Parathyroid adenoma (tissue), 2 donors: ENCODE results near the gene TNFSF18.

Experiments used
- H2AFZ ChIP-seq: fragments of 300-600 bp; sonication (generic); one replicate; pipeline ENCODE4 v1.7.0; 2017; ENCODE audit warnings: antibody characterized with exemption, mild to moderate bottlenecking
- H3K27ac ChIP-seq: fragments of 300-600 bp; sonication (generic); one replicate; pipeline ENCODE4 v1.7.0; 2017
- H3K27me3 ChIP-seq: fragments of 300-600 bp; sonication (generic); one replicate; pipeline ENCODE4 v1.7.0; 2017; ENCODE audit warnings: low read length; ENCODE audit not compliant: control insufficient read depth, insufficient read depth
- H3K36me3 ChIP-seq: fragments of 300-600 bp; sonication (generic); one replicate; pipeline ENCODE4 v1.7.0; 2017; ENCODE audit warnings: low read length; ENCODE audit not compliant: control insufficient read depth, insufficient read depth
- H3K4me1 ChIP-seq: fragments of 300-600 bp; sonication (generic); one replicate; pipeline ENCODE4 v1.7.0; 2017; ENCODE audit warnings: control low read depth
- H3K4me2 ChIP-seq: fragments of 300-600 bp; sonication (generic); one replicate; pipeline ENCODE4 v1.7.0; 2017; ENCODE audit warnings: low read length
- H3K4me3 ChIP-seq: fragments of 300-600 bp; sonication (generic); one replicate; pipeline ENCODE4 v1.7.0; 2017; ENCODE audit warnings: low read depth, low read length
- H3K79me2 ChIP-seq: fragments of 300-600 bp; sonication (generic); one replicate; pipeline ENCODE4 v1.7.0; 2017; ENCODE audit warnings: control low read depth
- H3K9ac ChIP-seq: fragments of 300-600 bp; sonication (generic); one replicate; pipeline ENCODE4 v1.7.0; 2017; ENCODE audit warnings: mild to moderate bottlenecking
- H3K9me3 ChIP-seq: fragments of 300-600 bp; sonication (generic); one replicate; pipeline ENCODE4 v1.7.0; 2017; ENCODE audit warnings: low read length; ENCODE audit not compliant: control insufficient read depth
- CTCF ChIP-seq: fragments of 300-600 bp; sonication (generic); IDR thresholded peaks from one replicate; pipeline ENCODE4 v1.7.0; 2017; ENCODE audit warnings: antibody characterized with exemption, mild to moderate bottlenecking
- donor health status: primary hyperparathyroidism.

The TNFSF18 gene

DNA sequence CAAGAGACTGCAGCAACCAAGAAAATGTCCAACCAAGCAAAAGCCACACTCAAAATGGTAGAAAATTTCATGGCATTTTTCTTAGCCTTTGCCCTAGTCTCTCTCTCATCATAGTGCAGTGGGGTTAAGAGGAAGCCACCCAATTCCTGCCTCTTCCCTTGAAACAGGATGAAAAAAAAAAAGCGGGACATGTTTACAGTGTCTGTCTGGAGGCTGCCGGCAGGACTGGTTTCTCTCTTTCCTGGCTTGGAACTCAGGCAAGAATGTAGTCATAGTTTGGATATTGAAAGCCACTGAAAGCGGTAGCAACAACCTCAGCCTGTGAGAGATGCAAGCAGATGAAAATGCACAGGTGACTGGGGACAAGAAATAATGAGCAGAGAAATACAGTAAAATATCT lies 13.3 kb upstream of the TNFSF18 start:
- no peak overlapping the region for H3K4me3 ChIP-seq
- no peak overlapping the region for H3K27ac ChIP-seq
- no peak overlapping the region for H3K9ac ChIP-seq
- no peaks in the 10 kb centered on the region for H3K79me2 ChIP-seq
- H3K4me2 ChIP-seq = no peak overlapping the region
- H3K4me1 ChIP-seq = no peaks in the 10 kb centered on the region
- H3K36me3 ChIP-seq = no peaks in the 10 kb centered on the region
- no peaks in the 10 kb centered on the region for H3K27me3 ChIP-seq
- no peak for TF ChIP-seq CTCF
- no peaks in the 10 kb centered on the region for H3K9me3 ChIP-seq
- H2AFZ ChIP-seq = no peak overlapping the region

DNA sequence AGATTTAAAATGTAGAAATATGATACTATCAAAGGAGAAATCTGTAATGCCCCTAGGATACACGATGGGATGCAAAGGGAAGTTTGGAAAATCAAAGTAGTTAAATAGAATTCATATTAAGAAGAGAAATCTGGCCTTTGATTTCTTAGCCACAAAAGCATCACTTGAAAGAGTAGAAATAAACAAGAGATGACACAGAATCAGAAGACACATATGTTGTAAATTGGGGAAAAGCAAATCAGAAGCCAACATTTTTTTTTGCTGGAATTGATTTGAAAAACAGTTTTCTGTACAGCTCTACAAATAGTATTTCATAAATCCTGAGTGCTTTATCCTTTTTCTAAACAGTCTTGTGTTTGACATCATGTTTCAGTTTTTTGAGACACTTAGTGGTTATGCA lies 12.4 kb upstream of the TNFSF18 start:
- no peaks in the 10 kb centered on the region for H3K79me2 ChIP-seq
- TF ChIP-seq CTCF = no peak
- no peak overlapping the region for H3K4me2 ChIP-seq
- no peaks in the 10 kb centered on the region for H3K27me3 ChIP-seq
- H3K27ac ChIP-seq = no peak overlapping the region
- H3K9ac ChIP-seq = no peak overlapping the region
- no peaks in the 10 kb centered on the region for H3K9me3 ChIP-seq
- no peaks in the 10 kb centered on the region for H3K36me3 ChIP-seq
- no peak overlapping the region for H2AFZ ChIP-seq
- no peaks in the 10 kb centered on the region for H3K4me1 ChIP-seq
- H3K4me3 ChIP-seq = no peak overlapping the region

- Histone ChIP-seq H3K79me2 (no peaks in the 10 kb centered on the region), H2AFZ (no peak overlapping the region), H3K4me3 (no peak overlapping the region), H3K27ac (no peak overlapping the region), H3K36me3 (no peaks in the 10 kb centered on the region), H3K9ac (no peak overlapping the region), H3K27me3 (no peaks in the 10 kb centered on the region), H3K9me3 (no peaks in the 10 kb centered on the region), H3K4me2 (no peak overlapping the region), H3K4me1 (no peaks in the 10 kb centered on the region)
- no peak for TF ChIP-seq CTCF
These were observed 11.6 kb upstream of the TNFSF18 start for GRCh38 chr1:173062150-173062938.

- no peaks in the 10 kb centered on the region for H3K9me3 ChIP-seq
- no peak overlapping the region for H2AFZ ChIP-seq
- H3K27ac ChIP-seq = no peak overlapping the region
- H3K4me1 ChIP-seq = no peaks in the 10 kb centered on the region
- no peaks in the 10 kb centered on the region for H3K27me3 ChIP-seq
- TF ChIP-seq CTCF = no peak
- H3K4me2 ChIP-seq = no peak overlapping the region
- no peak overlapping the region for H3K4me3 ChIP-seq
- no peak overlapping the region for H3K9ac ChIP-seq
- H3K36me3 ChIP-seq = no peaks in the 10 kb centered on the region
- no peaks in the 10 kb centered on the region for H3K79me2 ChIP-seq
These were observed 7.8 kb upstream of the TNFSF18 start for GRCh38 chr1:173058556-173058955.

DNA sequence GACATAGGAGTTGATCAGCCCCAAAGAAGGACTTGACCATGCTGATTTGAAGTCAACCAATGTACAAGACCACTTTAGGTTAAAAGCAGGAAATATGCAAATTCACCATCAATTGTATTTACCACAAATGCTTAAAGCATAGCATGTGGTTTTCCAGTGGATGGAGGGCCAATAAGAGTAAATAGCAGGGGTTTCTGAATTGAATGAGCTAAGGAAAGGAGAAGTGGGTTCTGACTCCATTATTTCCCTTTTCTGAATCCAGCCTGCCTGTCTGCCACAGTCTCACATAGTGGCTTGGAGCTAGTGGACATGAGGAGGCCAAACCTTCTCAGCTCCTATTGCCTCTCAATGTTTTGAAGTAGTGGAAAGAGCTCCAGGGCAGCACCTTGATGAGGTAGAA lies 7.2 kb upstream of the TNFSF18 start:
- H3K27me3 ChIP-seq = no peaks in the 10 kb centered on the region
- no peak overlapping the region for H3K9ac ChIP-seq
- no peak overlapping the region for H3K27ac ChIP-seq
- H3K9me3 ChIP-seq = no peaks in the 10 kb centered on the region
- no peaks in the 10 kb centered on the region for H3K36me3 ChIP-seq
- no peak overlapping the region for H3K4me3 ChIP-seq
- H2AFZ ChIP-seq = no peak overlapping the region
- no peak overlapping the region for H3K4me2 ChIP-seq
- TF ChIP-seq CTCF = no peak
- no peaks in the 10 kb centered on the region for H3K79me2 ChIP-seq
- H3K4me1 ChIP-seq = no peaks in the 10 kb centered on the region
